A549 treated with dexamethasone at 1 μM for 4 hours (cell line): ENCODE data around the gene PABPC1L2B. TPM values are rescaled to one million over a fixed set of nuclear protein-coding genes. Genes with fewer than 3 reads are reported as not detected.

Source experiments
- total RNA-seq: library from RNA; stranded (reverse); fragments of 200-300 nt; extraction: Qiagen RNA extraction; gene quantifications from 5 replicates; pipeline ENCODE4 v1.2.3, GENCODE V29; 2022

PABPC1L2B gene
- total RNA-seq, result not detected in 5 replicates

DNA sequence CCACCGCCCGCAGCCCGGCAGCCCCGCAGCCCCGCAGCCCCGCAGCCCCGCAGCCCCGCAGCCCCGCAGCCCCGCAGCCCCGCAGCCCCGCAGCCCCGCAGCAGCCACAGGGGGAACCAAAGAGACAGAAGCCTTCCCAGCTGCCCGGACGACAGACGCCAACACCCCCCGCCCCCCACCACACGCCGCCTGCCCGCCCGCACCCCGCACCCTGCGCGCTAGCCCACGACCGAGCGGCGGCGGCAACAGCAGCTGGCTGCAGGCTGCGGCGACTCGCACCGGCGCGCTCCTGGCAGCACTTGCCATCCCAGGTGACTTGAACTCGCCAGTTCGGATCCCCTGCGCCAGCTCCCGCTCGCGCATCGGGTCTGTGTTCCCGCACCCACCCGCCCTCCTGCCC lies at the start of gene PABPC1L2B:
Gene PABPC1L2B, plus strand, starts transcription at position 207 of the 400 bp plus-strand sequence. CDS start 704 bp downstream, outside the sequence.

Other genes starting within 250 kb of the PABPC1L2B start
- not detected in 5 replicates for gene DMRTC1B, start 226.0 kb upstream of the PABPC1L2B start, total RNA-seq
- not detected in 5 replicates for gene FAM236B, start 220.3 kb upstream of the PABPC1L2B start, total RNA-seq
- not detected in 5 replicates for gene FAM236D, start 194.7 kb upstream of the PABPC1L2B start, total RNA-seq
- gene FAM236C, start 90.3 kb upstream of the PABPC1L2B start, total RNA-seq, result not detected in 5 replicates
- not detected in 5 replicates for gene FAM236A, start 64.7 kb upstream of the PABPC1L2B start, total RNA-seq
- gene DMRTC1, start 59.1 kb upstream of the PABPC1L2B start, total RNA-seq, result not detected in 5 replicates
- not detected in 5 replicates for gene PABPC1L2A, start 76.6 kb downstream of the PABPC1L2B start, total RNA-seq
- gene NAP1L2, start 211.9 kb downstream of the PABPC1L2B start, total RNA-seq, result 0.89 to 1.2 TPM (median 1.1 TPM) in 5 replicates